Neural crest cell (in vitro differentiated cells): ENCODE data around the gene TMED8. TPM values are rescaled to one million over a fixed set of nuclear protein-coding genes. Genes with fewer than 3 reads are reported as not detected.
"Not testable (repeated sequence)": the region's sequence is repeated elsewhere in the genome, so short reads cannot be mapped to it uniquely, and the experiment has no call there.

ENCODE experiments used
- DNase-seq: peaks from one replicate; pipeline ENCODE4 v3.0.0; 2021; ENCODE audit warnings: low read depth, mixed read lengths, low spot score
- H3K27ac Mint-ChIP-seq: one replicate; pipeline ENCODE4 v1.8.0; 2021; ENCODE audit warnings: mild to moderate bottlenecking, mixed read lengths; ENCODE audit not compliant: unreplicated experiment
- H3K27me3 Mint-ChIP-seq: 2 replicates; pipeline ENCODE4 v1.8.0; 2021; ENCODE audit warnings: low read depth, mild to moderate bottlenecking, mixed read lengths
- H3K36me3 Mint-ChIP-seq: 2 replicates; pipeline ENCODE4 v1.8.0; 2021; ENCODE audit warnings: low read depth, mild to moderate bottlenecking, mixed read lengths
- H3K4me1 Mint-ChIP-seq: 2 replicates; pipeline ENCODE4 v1.8.0; 2021; ENCODE audit warnings: mixed read lengths
- H3K4me3 Mint-ChIP-seq: one replicate; pipeline ENCODE4 v1.8.0; 2021; ENCODE audit warnings: mild to moderate bottlenecking, mixed read lengths
- H3K9me3 Mint-ChIP-seq: 2 replicates; pipeline ENCODE4 v1.8.0; 2021; ENCODE audit warnings: mixed read lengths
- CTCF ChIP-seq: fragments of 200-600 bp; sonication (generic); conservative IDR thresholded peaks from 2 replicates; pipeline ENCODE4 v1.5.0; 2021; ENCODE audit warnings: antibody characterized with exemption, mild to moderate bottlenecking
- total RNA-seq: library from RNA; stranded (reverse); gene quantifications from 2 replicates; pipeline ENCODE4 v1.2.1, GENCODE V29; 2021

The TMED8 gene
- total RNA-seq, 1 donor from 2014 or later = 19.1 TPM

DNA sequence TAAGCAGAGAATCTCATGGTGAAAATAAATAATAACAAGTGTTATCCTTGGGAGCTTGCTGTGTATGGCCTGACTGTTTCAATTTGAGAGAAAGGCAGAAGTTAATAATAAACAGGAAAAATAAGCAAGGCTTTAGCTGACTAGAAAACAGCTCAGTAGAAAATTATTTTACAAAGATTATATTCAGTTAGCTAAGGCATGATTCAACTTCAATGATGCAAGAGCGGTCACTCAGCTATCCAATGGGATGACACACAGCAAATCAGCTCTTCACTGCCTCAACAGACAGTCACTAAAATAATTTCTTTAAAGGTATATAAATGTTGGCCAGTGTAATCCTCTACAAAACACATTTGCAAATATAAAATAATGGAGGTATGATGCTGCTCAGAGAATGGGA, 37.5 kb downstream of the TMED8 start:
- H3K27ac Mint-ChIP-seq = no peak overlapping the region
- H3K9me3 Mint-ChIP-seq = no peaks in the 10 kb centered on the region
- H3K36me3 Mint-ChIP-seq = peaks cover 4% of the 10 kb centered on the region
- no peak overlapping the region for H3K4me3 Mint-ChIP-seq
- peaks cover 5% of the 10 kb centered on the region for H3K4me1 Mint-ChIP-seq
- H3K27me3 Mint-ChIP-seq = no peaks in the 10 kb centered on the region
- DNase-seq = no peak
- TF ChIP-seq CTCF = no peak

- H3K27ac Mint-ChIP-seq = no peak overlapping the region
- no peak for TF ChIP-seq CTCF
- peaks cover 5% of the 10 kb centered on the region for H3K4me1 Mint-ChIP-seq
- H3K36me3 Mint-ChIP-seq = no peaks in the 10 kb centered on the region
- DNase-seq = no peak
- H3K4me3 Mint-ChIP-seq = no peak overlapping the region
- H3K9me3 Mint-ChIP-seq = no peaks in the 10 kb centered on the region
- H3K27me3 Mint-ChIP-seq = no peaks in the 10 kb centered on the region
Observed at GRCh38 chr14:77338302-77338701, 38.6 kb downstream of the TMED8 start.

GRCh38 chr14:77337880-77338279, 39.0 kb downstream of the TMED8 start:
- no peak for DNase-seq
- TF ChIP-seq CTCF = no peak
- Mint-ChIP-seq H3K27ac (no peak overlapping the region), H3K4me3 (no peak overlapping the region), H3K36me3 (no peaks in the 10 kb centered on the region), H3K9me3 (no peaks in the 10 kb centered on the region), H3K27me3 (no peaks in the 10 kb centered on the region), H3K4me1 (peaks cover 5% of the 10 kb centered on the region)

DNA sequence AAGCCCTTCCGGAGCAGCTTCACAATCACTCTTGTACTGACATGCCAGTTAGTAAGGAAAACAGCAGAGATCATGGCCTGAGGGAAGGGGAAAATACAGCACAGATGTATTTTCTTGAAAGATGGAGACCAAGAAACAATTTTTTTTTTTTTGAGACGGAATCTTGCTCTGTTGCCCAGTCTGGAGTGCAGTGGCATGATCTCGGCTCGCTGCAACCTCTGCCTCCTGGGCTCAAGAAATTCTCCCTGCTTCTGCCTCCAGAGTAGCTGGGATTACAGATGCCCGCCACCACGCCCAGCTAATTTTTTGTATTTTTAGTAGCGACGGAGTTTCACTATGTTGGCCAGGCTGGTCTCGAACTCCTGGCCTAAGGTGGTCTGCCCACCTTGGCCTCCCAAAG, 39.6 kb downstream of the TMED8 start:
- not testable (repeated sequence) for H3K4me1 Mint-ChIP-seq, H3K9me3 Mint-ChIP-seq, H3K27ac Mint-ChIP-seq, DNase-seq, H3K36me3 Mint-ChIP-seq, H3K27me3 Mint-ChIP-seq, H3K4me3 Mint-ChIP-seq

DNA sequence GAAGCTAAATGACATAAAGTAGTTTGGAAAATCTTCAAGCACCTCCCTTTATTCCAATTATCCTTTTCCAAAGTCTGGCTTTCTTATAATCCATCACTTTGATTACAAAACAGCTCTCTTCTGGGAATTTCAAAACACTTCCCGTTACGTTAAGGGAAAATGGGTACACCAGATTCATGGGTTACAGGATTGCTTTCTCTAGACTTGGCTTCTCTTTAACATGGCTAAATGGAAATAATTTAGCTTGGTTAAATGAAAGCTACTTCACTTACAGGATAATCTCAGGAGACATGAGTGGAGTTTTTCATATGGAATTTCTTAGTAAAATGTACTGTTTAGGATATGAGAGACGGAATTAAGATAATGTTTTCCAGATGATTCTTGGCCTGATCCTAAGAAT, 41.3 kb downstream of the TMED8 start:
- Mint-ChIP-seq H3K4me3 (no peak overlapping the region), H3K27me3 (no peaks in the 10 kb centered on the region), H3K27ac (no peak overlapping the region), H3K36me3 (no peaks in the 10 kb centered on the region), H3K4me1 (peaks cover 5% of the 10 kb centered on the region), H3K9me3 (no peaks in the 10 kb centered on the region)
- TF ChIP-seq CTCF = no peak
- no peak for DNase-seq

GRCh38 chr14:77329872-77330271, 47.0 kb downstream of the TMED8 start:
- H3K27me3 Mint-ChIP-seq = no peaks in the 10 kb centered on the region
- H3K4me3 Mint-ChIP-seq = peak overlapping the region; percentile 31

More at GRCh38 chr14:77329872-77330271, 47.0 kb downstream of the TMED8 start:
- Mint-ChIP-seq H3K9me3 (no peaks in the 10 kb centered on the region), H3K4me1 (no peaks in the 10 kb centered on the region), H3K36me3 (no peaks in the 10 kb centered on the region), H3K27ac (no peak overlapping the region)
- DNase-seq = no peak
- no peak for TF ChIP-seq CTCF
